Ovary (tissue), 3 donors: Measurements from ENCODE around the gene SPATA2.

Source experiments
- EP300 ChIP-seq: sonication (generic); formaldehyde crosslinking; IDR thresholded peaks from one replicate; pipeline ENCODE4 v1.6.1; 2017; ENCODE audit warnings: antibody characterized with exemption
- POLR2A ChIP-seq: fragments of 450-650 bp; IDR thresholded peaks from one replicate; pipeline ENCODE4 v1.6.1; 2017; ENCODE audit warnings: antibody characterized with exemption, mild to moderate bottlenecking, moderate library complexity
- TF ChIP-seq, protein P1 (sequence below), 3 donors: fragments of 450-650 bp in 2 of 3; fragments of 200-600 bp in 1 of 3; IDR thresholded peaks; one replicate each; pipeline versions ENCODE4 v1.5.1 to v1.8.0; 2016 to 2022; ENCODE audit warnings: antibody characterized with exemption in 3 of 3, mild to moderate bottlenecking in 1 of 3
- donor health status: DM: no; HTN: no; CAD: no.

DNA sequence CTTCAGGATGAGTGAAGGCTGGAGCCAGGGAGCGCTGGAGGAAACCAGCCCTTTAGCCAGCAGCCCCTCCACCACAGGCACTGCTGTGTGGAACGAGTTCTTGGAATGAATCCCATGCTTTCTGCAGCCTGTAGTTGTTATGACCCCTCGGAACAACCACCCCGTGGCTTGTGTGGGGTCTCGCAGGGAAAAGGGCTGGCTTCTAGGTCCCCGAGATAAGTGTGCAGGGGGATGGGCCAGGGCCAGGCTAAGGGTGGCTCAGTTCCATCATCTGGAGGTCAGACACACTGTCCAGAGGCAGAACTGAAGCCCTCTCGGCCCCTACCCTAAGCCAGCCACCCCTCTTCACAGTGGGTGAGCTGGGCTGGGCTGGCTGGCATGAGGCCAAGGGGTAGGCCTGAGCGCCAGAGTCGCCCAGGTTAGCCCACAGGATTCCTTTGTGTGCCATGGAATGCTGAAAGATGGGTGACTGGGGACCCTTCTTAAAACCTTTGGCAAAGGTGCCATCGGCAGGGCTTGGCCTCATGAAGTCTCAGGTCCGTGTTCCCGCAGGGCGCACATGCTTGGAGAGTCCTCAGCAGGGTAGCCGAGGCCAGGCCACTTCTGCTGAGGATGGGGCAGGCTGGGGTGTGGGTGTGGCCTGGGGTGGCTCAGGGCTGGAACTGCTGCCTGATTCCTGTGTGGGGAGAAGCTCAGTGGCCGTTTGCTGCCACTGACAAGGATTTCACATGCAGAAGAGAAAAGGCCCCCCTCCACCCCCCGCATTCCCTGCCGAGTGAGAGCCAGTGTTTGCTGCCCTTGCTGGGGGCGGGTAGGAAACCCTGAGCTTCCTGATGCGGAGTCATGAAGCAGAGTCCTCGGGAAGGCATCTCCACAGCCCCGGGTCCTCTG, 24.6 kb downstream of the SPATA2 start:
- TF ChIP-seq, protein P1, sequence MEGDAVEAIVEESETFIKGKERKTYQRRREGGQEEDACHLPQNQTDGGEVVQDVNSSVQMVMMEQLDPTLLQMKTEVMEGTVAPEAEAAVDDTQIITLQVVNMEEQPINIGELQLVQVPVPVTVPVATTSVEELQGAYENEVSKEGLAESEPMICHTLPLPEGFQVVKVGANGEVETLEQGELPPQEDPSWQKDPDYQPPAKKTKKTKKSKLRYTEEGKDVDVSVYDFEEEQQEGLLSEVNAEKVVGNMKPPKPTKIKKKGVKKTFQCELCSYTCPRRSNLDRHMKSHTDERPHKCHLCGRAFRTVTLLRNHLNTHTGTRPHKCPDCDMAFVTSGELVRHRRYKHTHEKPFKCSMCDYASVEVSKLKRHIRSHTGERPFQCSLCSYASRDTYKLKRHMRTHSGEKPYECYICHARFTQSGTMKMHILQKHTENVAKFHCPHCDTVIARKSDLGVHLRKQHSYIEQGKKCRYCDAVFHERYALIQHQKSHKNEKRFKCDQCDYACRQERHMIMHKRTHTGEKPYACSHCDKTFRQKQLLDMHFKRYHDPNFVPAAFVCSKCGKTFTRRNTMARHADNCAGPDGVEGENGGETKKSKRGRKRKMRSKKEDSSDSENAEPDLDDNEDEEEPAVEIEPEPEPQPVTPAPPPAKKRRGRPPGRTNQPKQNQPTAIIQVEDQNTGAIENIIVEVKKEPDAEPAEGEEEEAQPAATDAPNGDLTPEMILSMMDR (IDR thresholded peaks at IDR 0.05) = no peak
- no peak for TF ChIP-seq EP300
- no peak for TF ChIP-seq POLR2A
